Keratinocyte (primary cell): ENCODE data around the gene ARHGAP20. TPM values are rescaled to one million over a fixed set of nuclear protein-coding genes. Genes with fewer than 3 reads are reported as not detected.

Source experiments
- DNase-seq: peaks from one replicate; pipeline ENCODE4 v3.0.0-alpha.2; 2011; ENCODE audit warnings: low read depth, missing footprints, low spot score
- FAIRE-seq: peaks from 2 replicates; lab custom pipeline; 2011; peaks lifted over from hg19 to GRCh38; lab: Jason Lieb, UNC
- H2AFZ ChIP-seq: 2 replicates; pipeline ENCODE4 v1.6.0; 2012; ENCODE audit warnings: low read length, control low read depth, inconsistent platforms; ENCODE audit not compliant: control insufficient read depth
- H3K27ac ChIP-seq: 2 replicates; pipeline ENCODE4 v1.5.1; 2011; ENCODE audit warnings: low read length; ENCODE audit not compliant: control insufficient read depth, insufficient read depth
- H3K27me3 ChIP-seq: 3 replicates; pipeline ENCODE4 v1.6.0; 2011; ENCODE audit warnings: low read length; ENCODE audit not compliant: control insufficient read depth, insufficient read depth; ENCODE audit errors: extremely low read depth
- H3K36me3 ChIP-seq, 2 experiments: 2 replicates in 1 of 2; 3 replicates in 1 of 2; pipeline ENCODE4 v1.5.1; 2011; ENCODE audit warnings: low read length in 2 of 2, mild to moderate bottlenecking in 1 of 2; ENCODE audit not compliant: control insufficient read depth in 2 of 2, insufficient read depth in 2 of 2; ENCODE audit errors: extremely low read depth in 1 of 2
- H3K4me1 ChIP-seq: 3 replicates; pipeline ENCODE4 v1.5.1; 2011; ENCODE audit warnings: low read length; ENCODE audit not compliant: control insufficient read depth, insufficient read depth; ENCODE audit errors: extremely low read depth
- H3K4me2 ChIP-seq: 3 replicates; pipeline ENCODE4 v1.6.0; 2011; ENCODE audit warnings: low read depth, low read length; ENCODE audit not compliant: control insufficient read depth, insufficient read depth; ENCODE audit errors: extremely low read depth
- H3K4me3 ChIP-seq, 3 experiments: fragments of 200-600 bp in 1 of 3; sonication (generic) in 1 of 3; 2 replicates in 2 of 3; 3 replicates in 1 of 3; pipeline ENCODE4 v1.5.1; 2011 to 2016; ENCODE audit warnings: low read length in 3 of 3, mild to moderate bottlenecking in 3 of 3, control low read depth in 2 of 3, inconsistent platforms in 1 of 3, low read depth in 1 of 3, mixed read lengths in 1 of 3, mixed run types in 1 of 3, moderate library complexity in 1 of 3; ENCODE audit not compliant: control insufficient read depth in 2 of 3, insufficient read depth in 2 of 3; ENCODE audit errors: extremely low read depth in 1 of 3
- H3K79me2 ChIP-seq: 2 replicates; pipeline ENCODE4 v1.6.0; 2012; ENCODE audit warnings: low read length; ENCODE audit not compliant: control insufficient read depth, insufficient read depth
- H3K9ac ChIP-seq: 3 replicates; pipeline ENCODE4 v1.6.0; 2011; ENCODE audit warnings: low read length; ENCODE audit not compliant: control insufficient read depth, insufficient read depth; ENCODE audit errors: extremely low read depth
- H3K9me1 ChIP-seq: 3 replicates; pipeline ENCODE4 v1.6.0; 2011; ENCODE audit warnings: low read length; ENCODE audit not compliant: control insufficient read depth, insufficient read depth; ENCODE audit errors: extremely low read depth
- H3K9me3 ChIP-seq: 2 replicates; pipeline ENCODE4 v1.5.1; 2012; ENCODE audit warnings: low read depth, low read length; ENCODE audit not compliant: control insufficient read depth
- H4K20me1 ChIP-seq: 3 replicates; pipeline ENCODE4 v1.6.0; 2011; ENCODE audit warnings: low read length; ENCODE audit not compliant: control insufficient read depth, insufficient read depth; ENCODE audit errors: extremely low read depth
- CTCF ChIP-seq, 3 experiments: IDR thresholded peaks in 1 of 3; conservative IDR thresholded peaks in 1 of 3; optimal IDR thresholded peaks in 1 of 3; 2 replicates in 2 of 3; 3 replicates in 1 of 3; pipeline versions ENCODE3 to v1.5.1; 2011; ENCODE audit warnings: low read length in 3 of 3, mild to moderate bottlenecking in 3 of 3, moderate library complexity in 2 of 3, control low read depth in 1 of 3, inconsistent platforms in 1 of 3; ENCODE audit not compliant: insufficient read depth in 2 of 3; ENCODE audit errors: extremely low read depth in 1 of 3
- EZH2 ChIP-seq: IDR thresholded peaks from one replicate; pipeline ENCODE4 v1.6.1; 2012; ENCODE audit warnings: inconsistent platforms, mild to moderate bottlenecking, low read length, moderate library complexity
- dilution Hi-C: fragments of 300-500 bp; cut with MboI; formaldehyde crosslinking; loops from one replicate; pipeline ENCODE4 v1.7.0; 2020; ENCODE audit warnings: low sequenced_read_pairs; ENCODE audit not compliant: extremely low pct_ligation_motif_present
- polyA plus RNA-seq, 5 experiments: library from polyadenylated mRNA; depleted of rRNA in 3 of 5; stranded (reverse) in 3 of 5; stranded (forward) in 1 of 5; unstranded in 1 of 5; fragments of >200 nt; gene quantifications; 1 replicate in 1 of 5; 2 replicates in 3 of 5; 3 replicates in 1 of 5; pipeline versions ENCODE4 v1.2.1 to v1.2.3, GENCODE V29; 2011 to 2012; ENCODE audit warnings: missing spikeins in 2 of 5, low read depth in 1 of 5, low replicate concordance in 1 of 5

The ARHGAP20 gene
- polyA plus RNA-seq, 1 donor (not counting 4 experiments of a cell fraction or from before 2014, with no cell fraction given): not detected

DNA sequence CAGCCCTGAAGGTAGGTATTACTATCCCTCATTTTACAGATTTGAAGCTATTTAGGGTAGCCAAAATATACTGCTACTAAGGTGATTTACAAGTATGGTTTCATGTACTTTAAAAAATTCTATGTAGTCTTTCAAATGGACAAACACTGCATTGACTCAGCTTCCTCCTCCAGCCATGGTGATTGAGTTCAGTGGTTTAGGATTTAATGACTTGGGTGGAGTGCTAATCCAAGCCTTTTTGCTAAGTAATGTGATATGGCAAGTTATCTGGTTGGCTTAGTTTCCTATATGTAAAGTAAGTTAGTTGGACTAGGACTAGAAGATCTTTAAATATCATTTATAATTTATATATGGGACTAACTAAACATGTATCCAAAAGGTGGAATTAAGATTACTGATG, 77.9 kb downstream of the ARHGAP20 start:
- Histone ChIP-seq H3K36me3 (no peaks in the 10 kb centered on the region), H3K79me2 (no peaks in the 10 kb centered on the region), H3K4me1 (no peaks in the 10 kb centered on the region), H4K20me1 (no peaks in the 10 kb centered on the region), H2AFZ (no peak overlapping the region), H3K4me3 (no peak overlapping the region), H3K9ac (no peak overlapping the region), H3K9me1 (no peaks in the 10 kb centered on the region), H3K9me3 (no peaks in the 10 kb centered on the region), H3K27ac (no peak overlapping the region), H3K27me3 (no peaks in the 10 kb centered on the region), H3K4me2 (no peak overlapping the region)
- FAIRE-seq (no peak), DNase-seq (no peak)
- dilution Hi-C loops: no loop called here
- TF ChIP-seq EZH2 (no peak), CTCF (optimal IDR thresholded peaks at IDR 0.05 in 1 of 3, IDR thresholded peaks at IDR 0.05 in 1 of 3, conservative IDR thresholded peaks at IDR 0.05 in 1 of 3; ENCODE audit: extremely low read depth in 1 of 3, insufficient read depth in 2 of 3, low read length in 3 of 3) (no peak)

DNA sequence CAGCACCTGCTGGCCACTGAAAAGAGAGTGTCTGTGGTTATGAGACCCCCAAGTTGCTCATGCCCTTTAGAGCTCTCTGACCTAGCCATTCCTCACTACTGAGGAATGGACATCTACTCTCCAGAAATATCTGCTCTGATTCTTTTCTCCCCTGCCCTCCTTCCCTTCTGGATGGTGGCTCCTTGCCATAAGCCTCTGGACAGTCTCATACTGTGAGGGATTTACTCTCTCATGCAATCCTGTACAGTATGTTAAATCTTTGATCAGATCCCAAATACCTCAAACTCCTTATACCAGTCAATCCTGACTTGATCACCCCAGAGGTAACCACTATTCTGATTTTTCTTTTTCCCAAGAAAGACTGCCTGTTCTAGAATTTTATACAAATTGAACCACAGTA, 80.7 kb downstream of the ARHGAP20 start:
- H2AFZ ChIP-seq: no peak overlapping the region
- FAIRE-seq (no peak), DNase-seq (no peak)
- H4K20me1 ChIP-seq: no peaks in the 10 kb centered on the region
- H3K9ac ChIP-seq: no peak overlapping the region
- dilution Hi-C loops: no loop called here
- H3K4me1 ChIP-seq: no peaks in the 10 kb centered on the region
- no peaks in the 10 kb centered on the region for H3K36me3 ChIP-seq
- no peak overlapping the region for H3K27ac ChIP-seq
- no peaks in the 10 kb centered on the region for H3K9me3 ChIP-seq
- H3K79me2 ChIP-seq: no peaks in the 10 kb centered on the region
- no peak overlapping the region for H3K4me3 ChIP-seq
- no peaks in the 10 kb centered on the region for H3K27me3 ChIP-seq
- no peaks in the 10 kb centered on the region for H3K9me1 ChIP-seq
- H3K4me2 ChIP-seq: no peak overlapping the region
- TF ChIP-seq EZH2 (no peak), CTCF (optimal IDR thresholded peaks at IDR 0.05 in 1 of 3, IDR thresholded peaks at IDR 0.05 in 1 of 3, conservative IDR thresholded peaks at IDR 0.05 in 1 of 3; ENCODE audit: extremely low read depth in 1 of 3, insufficient read depth in 2 of 3, low read length in 3 of 3) (no peak)
